ENCODE results near the gene TMED5.

Gene TMED5

GRCh38 chr1:93124556-93125355, 55.5 kb downstream of the TMED5 start:
- DNase-seq = no peak

GRCh38 chr1:93123201-93123783, 56.9 kb downstream of the TMED5 start:
- DNase-seq = no peak

- no peak for DNase-seq
Measured at GRCh38 chr1:93120614-93121013, 59.6 kb downstream of the TMED5 start.

- no peak for DNase-seq
Measured at GRCh38 chr1:93114391-93114790, 65.8 kb downstream of the TMED5 start.

- no peak for DNase-seq
Measured at GRCh38 chr1:93113127-93113526, 67.1 kb downstream of the TMED5 start.

GRCh38 chr1:93111561-93111960, 68.7 kb downstream of the TMED5 start:
- no peak for DNase-seq

GRCh38 chr1:93111065-93111464, 69.1 kb downstream of the TMED5 start:
- no peak for DNase-seq

- no peak for DNase-seq
Measured at GRCh38 chr1:93109578-93109977, 70.6 kb downstream of the TMED5 start.

GRCh38 chr1:93108335-93108734, 71.9 kb downstream of the TMED5 start:
- no peak for DNase-seq

GRCh38 chr1:93107395-93107794, 72.8 kb downstream of the TMED5 start:
- DNase-seq = no peak

GRCh38 chr1:93106226-93106625, 74.0 kb downstream of the TMED5 start:
- DNase-seq = no peak

GRCh38 chr1:93102142-93102541, 78.1 kb downstream of the TMED5 start:
- DNase-seq = no peak
